ENCODE measurements around the gene GAL3ST2.
A peak's percentile ranks its signal among the peaks of the same experiment; 100 is the strongest.
"Not testable (repeated sequence)": the region's sequence is repeated elsewhere in the genome, so short reads cannot be mapped to it uniquely, and the experiment has no call there.

Gene GAL3ST2

GRCh38 chr2:241796209-241796608, 19.6 kb downstream of the GAL3ST2 start:
- no peak for DNase-seq

DNA sequence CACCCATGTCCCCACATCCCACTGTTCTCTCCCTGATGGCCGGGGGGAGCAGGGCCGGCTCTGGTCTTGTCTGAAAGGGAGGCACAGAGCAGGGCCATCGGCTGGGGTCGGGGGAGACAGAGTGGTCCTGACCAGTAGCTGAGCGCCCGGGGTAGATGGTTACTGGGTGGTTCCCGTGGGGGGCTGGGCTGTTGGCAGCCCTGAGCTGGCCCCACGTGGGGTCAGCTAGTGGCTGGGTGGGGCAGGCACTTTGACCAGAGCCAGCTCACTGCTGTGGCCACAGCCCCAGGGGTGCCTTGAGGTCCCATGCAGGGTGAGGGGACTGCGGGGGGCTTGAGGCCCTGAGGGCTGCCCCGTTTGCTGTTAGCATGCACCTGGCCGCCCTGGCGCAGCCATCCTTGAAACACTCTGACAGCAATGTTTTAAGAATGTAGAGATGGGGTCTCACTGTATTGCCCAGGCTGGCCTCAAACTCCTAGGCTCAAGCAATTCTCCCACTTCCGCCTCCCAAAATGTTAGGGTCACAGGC, 20.1 kb downstream of the GAL3ST2 start:
- DNase-seq, result no peak

DNA sequence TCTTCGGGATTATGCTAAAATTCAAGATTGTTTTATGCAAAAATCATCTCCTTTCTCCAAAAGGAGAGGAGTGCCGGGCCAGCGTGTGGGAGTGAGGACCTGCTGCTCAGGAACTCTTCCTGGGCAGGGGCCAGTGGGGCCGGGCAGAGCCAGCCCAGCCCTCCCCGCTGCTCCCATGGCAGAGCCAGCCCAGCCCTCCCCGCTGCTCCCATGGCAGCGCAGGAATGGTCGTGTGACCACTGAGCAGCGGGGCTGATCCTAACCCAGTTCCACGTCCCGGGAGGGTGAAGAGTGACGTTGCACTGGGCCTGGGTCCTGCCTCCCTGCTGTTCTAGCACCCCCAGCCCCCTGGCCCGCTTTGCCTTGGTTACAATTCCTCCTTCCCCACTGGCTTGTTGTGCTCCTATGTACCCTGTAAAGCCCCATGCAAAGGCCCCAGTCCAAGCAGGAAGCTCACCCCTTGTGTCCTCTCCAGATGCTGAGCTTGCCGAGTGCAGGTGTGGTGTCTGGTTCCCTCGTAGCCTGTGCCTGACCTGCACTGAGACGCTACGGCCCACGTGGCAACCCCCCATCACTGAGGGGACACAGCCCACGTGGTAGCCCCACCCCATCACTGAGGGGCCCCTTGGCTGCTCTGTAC, 20.9 kb downstream of the GAL3ST2 start:
- no peak for DNase-seq

GRCh38 chr2:241798081-241798630, 21.5 kb downstream of the GAL3ST2 start:
- DNase-seq, result no peak

- DNase-seq, result no peak
Measured at GRCh38 chr2:241798631-241799521, 22.3 kb downstream of the GAL3ST2 start.

DNA sequence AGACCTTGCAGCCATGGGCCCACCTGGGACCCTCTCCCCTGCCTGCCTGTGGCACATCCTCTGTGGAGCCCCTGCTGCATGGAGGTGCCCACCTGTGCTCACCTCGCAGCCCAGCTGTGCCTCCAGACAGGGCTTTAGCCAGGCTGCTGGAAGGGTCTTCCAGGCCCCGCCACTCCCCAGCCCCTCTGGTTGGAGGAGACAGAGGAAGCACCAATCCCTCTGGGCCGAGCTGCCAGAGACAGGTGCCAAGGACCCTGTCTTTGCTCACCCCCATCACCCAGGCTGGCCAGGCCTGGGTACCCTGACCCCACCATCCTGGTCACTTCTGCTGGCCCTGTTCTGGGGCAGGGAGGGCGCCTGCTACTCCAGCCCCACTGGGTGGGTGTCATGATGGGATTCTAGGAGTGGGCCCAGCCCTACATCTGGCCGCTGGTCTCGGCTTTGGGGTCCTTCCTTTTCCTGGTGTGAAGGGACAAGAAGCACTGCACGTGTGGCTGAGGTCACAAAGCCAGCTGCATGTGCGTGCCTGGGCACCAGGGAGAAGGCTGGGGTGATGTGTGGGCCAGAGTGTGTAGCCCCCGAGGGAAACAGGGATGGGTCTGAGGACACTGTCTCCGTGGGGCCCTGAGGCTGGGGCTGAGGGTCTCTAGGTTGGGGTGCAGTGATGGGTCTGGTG, 23.0 kb downstream of the GAL3ST2 start:
- no peak for DNase-seq

DNA sequence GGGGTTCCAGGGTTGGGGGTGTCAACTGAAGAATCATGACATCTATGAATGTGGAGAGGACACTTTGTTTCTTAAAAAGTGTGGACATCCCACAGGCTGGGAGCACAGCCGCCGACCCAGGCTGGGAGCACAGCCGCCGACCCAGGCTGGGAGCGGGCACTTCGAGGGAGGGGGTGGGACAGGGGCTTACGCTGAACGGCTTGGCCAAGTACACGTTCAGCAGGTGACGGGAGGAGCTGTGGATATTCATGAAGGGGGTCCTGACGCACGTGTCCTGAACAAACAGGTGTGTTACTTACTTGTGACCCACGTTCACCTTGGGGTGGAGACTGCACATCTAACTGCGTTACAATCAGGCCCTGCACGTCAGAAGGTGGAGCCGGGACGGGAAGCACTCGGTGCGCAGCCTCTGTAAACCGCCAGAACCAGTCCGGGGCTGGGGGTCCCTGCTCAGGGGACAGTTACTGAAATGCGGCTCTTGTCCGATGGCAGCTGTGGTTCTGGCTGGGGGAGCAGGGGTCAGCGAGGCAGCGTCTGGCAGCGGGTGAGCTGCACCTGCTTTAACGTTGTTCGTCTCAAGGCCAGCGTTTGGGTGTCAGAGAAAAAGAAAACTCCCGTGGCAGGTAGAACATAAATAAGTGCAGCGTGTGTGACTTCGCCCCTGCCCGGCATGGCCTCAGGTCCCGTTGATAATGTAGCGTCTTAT, 23.7 kb downstream of the GAL3ST2 start:
- not testable (repeated sequence) for DNase-seq

GRCh38 chr2:241801611-241802420, 25.2 kb downstream of the GAL3ST2 start:
- no peak for DNase-seq

DNA sequence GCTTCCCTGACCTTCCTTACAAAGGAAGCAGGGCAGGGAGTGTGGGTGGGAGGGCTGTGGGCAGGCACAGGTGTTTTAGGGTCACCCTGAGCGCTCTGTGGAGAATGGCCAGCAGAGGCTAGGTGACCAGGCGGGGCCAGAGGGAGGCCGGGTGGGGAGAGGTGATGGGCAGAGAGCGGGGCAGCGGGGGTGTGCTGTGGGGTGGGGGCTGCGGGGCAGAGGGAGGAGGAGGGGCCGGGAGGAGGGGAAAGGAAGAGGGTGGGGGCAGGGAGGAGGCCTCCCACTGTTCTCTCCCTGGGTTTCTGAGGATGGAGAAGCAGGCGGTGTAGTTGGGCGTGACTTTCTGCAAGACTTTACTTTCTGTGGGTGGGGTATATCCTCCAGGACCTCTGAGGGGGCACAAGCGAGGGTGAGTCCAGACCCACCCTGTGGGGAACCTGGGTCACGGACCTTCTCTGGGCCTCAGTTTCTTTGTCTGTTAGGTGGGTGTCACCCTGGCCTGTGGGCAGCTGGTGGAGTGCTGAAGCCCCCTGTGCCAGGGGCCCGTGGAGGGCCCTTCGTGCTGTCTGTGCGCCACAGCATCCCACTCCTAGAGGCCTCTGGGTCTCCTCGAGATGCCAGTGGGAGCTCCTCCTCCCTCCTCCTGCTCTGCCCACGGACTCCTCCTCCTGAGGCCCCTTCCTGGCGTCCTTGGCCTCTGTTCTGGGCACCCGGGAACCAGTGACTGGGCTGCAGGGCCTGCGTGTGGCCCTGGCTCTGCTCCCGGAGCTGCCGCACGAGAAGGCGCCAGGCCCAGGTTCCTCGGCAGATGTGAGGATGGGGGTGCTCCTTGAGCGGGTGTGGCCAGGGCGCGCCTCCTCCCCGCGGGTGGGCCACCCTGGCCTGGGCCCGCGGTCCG, 26.0 kb downstream of the GAL3ST2 start:
- no peak for DNase-seq

DNA sequence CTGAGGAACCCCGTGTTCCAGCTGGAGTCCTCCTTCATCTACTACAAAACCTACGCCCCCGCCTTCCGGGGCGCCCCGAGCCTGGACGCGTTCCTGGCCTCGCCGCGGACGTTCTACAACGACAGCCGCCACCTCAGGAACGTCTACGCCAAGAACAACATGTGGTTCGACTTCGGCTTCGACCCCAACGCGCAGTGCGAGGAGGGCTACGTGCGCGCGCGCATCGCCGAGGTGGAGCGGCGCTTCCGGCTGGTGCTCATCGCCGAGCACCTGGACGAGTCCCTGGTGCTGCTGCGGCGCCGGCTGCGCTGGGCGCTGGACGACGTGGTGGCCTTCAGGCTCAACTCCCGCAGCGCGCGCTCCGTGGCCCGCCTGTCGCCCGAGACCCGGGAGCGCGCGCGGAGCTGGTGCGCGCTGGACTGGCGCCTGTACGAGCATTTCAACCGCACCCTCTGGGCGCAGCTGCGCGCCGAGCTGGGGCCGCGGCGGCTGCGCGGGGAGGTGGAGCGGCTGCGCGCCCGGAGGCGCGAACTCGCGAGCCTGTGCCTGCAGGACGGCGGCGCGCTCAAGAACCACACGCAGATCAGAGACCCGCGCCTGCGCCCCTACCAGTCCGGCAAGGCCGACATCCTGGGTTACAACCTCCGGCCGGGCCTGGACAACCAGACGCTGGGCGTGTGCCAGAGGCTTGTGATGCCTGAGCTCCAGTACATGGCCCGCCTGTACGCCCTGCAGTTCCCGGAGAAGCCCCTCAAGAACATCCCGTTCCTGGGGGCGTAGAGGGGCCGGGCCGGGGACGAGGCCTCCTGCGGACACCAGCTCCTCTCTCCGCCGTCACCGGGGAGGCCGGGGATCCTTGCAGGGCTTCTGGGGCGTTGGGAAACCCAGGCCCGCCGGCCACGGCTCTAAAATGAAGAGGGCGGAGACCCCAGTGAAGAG, 27.0 kb downstream of the GAL3ST2 start:
- peak; percentile 5 for DNase-seq

- no peak for DNase-seq
Measured at GRCh38 chr2:241804326-241805229, 28.0 kb downstream of the GAL3ST2 start.

DNA sequence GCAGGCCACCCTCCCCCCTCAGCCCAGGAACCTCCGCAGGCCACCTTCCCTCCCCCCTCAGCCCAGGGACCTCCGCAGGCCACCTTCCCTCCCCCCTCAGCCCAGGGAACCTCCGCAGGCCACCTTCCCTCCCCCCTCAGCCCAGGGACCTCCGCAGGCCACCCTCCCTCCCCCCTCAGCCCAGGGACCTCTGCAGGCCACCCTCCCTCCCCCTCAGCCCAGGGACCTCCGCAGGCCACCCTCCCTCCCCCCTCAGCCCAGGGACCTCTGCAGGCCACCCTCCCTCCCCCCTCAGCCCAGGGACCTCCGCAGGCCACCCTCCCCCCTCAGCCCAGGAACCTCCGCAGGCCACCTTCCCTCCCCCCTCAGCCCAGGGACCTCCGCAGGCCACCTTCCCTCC, 29.6 kb downstream of the GAL3ST2 start:
- not testable (repeated sequence) for DNase-seq

GRCh38 chr2:241808051-241808720, 31.6 kb downstream of the GAL3ST2 start:
- DNase-seq, result no peak

DNA sequence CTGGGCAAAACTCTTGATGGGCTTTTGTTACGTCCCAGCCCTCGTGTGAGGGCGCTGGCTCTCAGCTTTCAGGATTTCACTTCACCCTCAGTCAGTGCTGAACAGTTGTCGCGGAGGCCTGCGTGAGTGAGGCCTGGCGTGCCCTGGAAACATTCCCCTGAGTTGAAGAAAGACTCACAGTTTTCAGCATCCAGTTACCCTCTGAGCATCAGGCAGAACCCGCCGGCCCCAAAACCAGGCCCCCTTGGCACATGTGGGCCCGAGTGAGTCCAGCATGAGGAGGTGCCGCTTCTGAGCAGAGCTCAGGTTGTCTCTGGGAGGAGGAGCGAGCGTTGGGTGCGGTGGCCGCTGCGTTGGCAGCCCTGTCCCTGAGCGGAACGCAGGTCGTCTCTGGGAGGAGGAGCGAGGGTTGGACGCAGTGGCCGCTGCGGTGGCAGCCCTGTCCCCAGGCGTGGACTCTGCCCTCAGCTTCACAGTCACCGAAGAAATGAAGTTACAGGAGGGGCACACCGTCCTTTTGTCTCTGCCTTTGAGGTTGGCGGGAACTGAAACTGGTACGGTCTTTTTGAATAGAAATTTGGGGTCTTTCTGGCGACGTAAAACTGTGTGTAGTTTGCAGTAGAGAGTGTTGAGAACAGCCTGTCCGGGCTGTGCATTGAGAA, 32.2 kb downstream of the GAL3ST2 start, which contains the start of gene NEU4:
TSS of gene NEU4 (plus strand) at position 473 of the 662 bp plus-strand sequence. CDS start 5,292 bp downstream, outside the sequence.
- DNase-seq, result no peak

GRCh38 chr2:241809383-241810306, 33.0 kb downstream of the GAL3ST2 start:
- no peak for DNase-seq

Measured in HCEC 1CT (cell line).